Testis (tissue), 3 donors: ENCODE results near the gene KLHL3. TPM values are rescaled to one million over a fixed set of nuclear protein-coding genes. Genes with fewer than 3 reads are reported as not detected.

Experiments used
- DNase-seq: peaks from one replicate; pipeline ENCODE4 v3.0.0-alpha.2; 2019
- H3K27ac ChIP-seq, 2 donors: fragments of 200-600 bp; sonication (generic); one replicate each; pipeline ENCODE4 v1.5.1; 2019
- H3K27me3 ChIP-seq: fragments of 200-600 bp; sonication (generic); one replicate; pipeline ENCODE4 v1.5.1; 2019
- H3K36me3 ChIP-seq: fragments of 200-600 bp; sonication (generic); one replicate; pipeline ENCODE4 v1.5.1; 2017; ENCODE audit warnings: low read depth; ENCODE audit errors: missing control alignments
- H3K4me1 ChIP-seq: fragments of 200-600 bp; sonication (generic); one replicate; pipeline ENCODE4 v1.5.1; 2019
- H3K4me3 ChIP-seq, 2 donors: fragments of 200-600 bp; sonication (generic); one replicate each; pipeline ENCODE4 v1.5.1; 2017 to 2019
- H3K9me3 ChIP-seq: fragments of 200-600 bp; sonication (generic); one replicate; pipeline ENCODE4 v1.5.1; 2017
- CTCF ChIP-seq, 3 experiments: fragments of 450-650 bp in 2 of 3; fragments of 200-600 bp in 1 of 3; sonication (generic) in 1 of 3; IDR thresholded peaks; one replicate each; pipeline ENCODE4 v1.5.1; 2016 to 2019; ENCODE audit warnings: antibody characterized with exemption in 3 of 3, mild to moderate bottlenecking in 2 of 3, moderate library complexity in 1 of 3
- POLR2A ChIP-seq: fragments of 450-650 bp; IDR thresholded peaks from one replicate; pipeline ENCODE4 v1.6.1; 2017; ENCODE audit warnings: antibody characterized with exemption, mild to moderate bottlenecking, moderate library complexity
- WGBS, 2 donors: methylation state at CpG; one replicate each; pipeline ENCODE4 v1.1.5; 2018; 5-methylcytosine and 5-hydroxymethylcytosine counted together
- intact Hi-C: fragments of 100-400 bp; cut with DNase I; formaldehyde crosslinking; loops from one replicate; pipeline ENCODE4 v1.15.1; 2023; ENCODE audit warnings: low total_unique reads
- polyA plus RNA-seq: library from polyadenylated mRNA; stranded (reverse); fragments of 350-450 nt; fragmentation: Illumina TruSeq; extraction: RNeasy Lipid Tissue Mini Kit (QIAGEN cat#74804); gene quantifications from one replicate; pipeline ENCODE4 v1.2.3, GENCODE V29; 2014; ENCODE audit warnings: low read depth, low replicate concordance; ENCODE audit not compliant: insufficient read depth
- total RNA-seq, 2 donors: library from RNA; depleted of rRNA; stranded (reverse); fragments of >200 nt; gene quantifications; one replicate each; pipeline ENCODE4 v1.2.3, GENCODE V29; 2016

The KLHL3 gene
- total and polyA plus RNA-seq, 3 donors from 2014 or later: 13.7 to 35.0 (median 26.2) TPM

- TF ChIP-seq POLR2A (no peak), CTCF (IDR thresholded peaks at IDR 0.05) (no peak)
- no peak for DNase-seq
- Histone ChIP-seq H3K27ac (peak overlapping the region in 1 of 2 donors; percentile 42), H3K27me3 (no peaks in the 10 kb centered on the region), H3K9me3 (no peaks in the 10 kb centered on the region), H3K4me3 (no peak overlapping the region), H3K4me1 (peaks cover 9% of the 10 kb centered on the region), H3K36me3 (no peaks in the 10 kb centered on the region)
- 94 to 96% methylated on average over 15 of the region's 15 CpGs for WGBS, 2 donors
- intact Hi-C loops: loop anchor here (10.0 kb wide), 1 partner anchor 98 kb away; the partner anchor contains the start of gene KLHL3
Measured at GRCh38 chr5:137636830-137637714, 98.8 kb downstream of the KLHL3 start.

GRCh38 chr5:137636099-137636498, 99.8 kb downstream of the KLHL3 start:
- Histone ChIP-seq H3K27ac (no peak overlapping the region), H3K36me3 (no peaks in the 10 kb centered on the region), H3K4me1 (peaks cover 12% of the 10 kb centered on the region), H3K4me3 (no peak overlapping the region), H3K9me3 (no peaks in the 10 kb centered on the region), H3K27me3 (no peaks in the 10 kb centered on the region)
- intact Hi-C loops: loop anchor here (10.0 kb wide), 1 partner anchor 99 kb away; the partner anchor contains the start of gene KLHL3
- DNase-seq: no peak
- TF ChIP-seq CTCF (IDR thresholded peaks at IDR 0.05) (no peak), POLR2A (no peak)
- 63 to 64% methylated on average over 2 of the region's 2 CpGs for WGBS, 2 donors

- 64 to 74% methylated on average over 1 of the region's 1 CpG for WGBS, 2 donors
- intact Hi-C loops: loop anchor here (10.0 kb wide), 1 partner anchor 99 kb away; the partner anchor contains the start of gene KLHL3
- H3K27ac ChIP-seq: no peak overlapping the region
- H3K4me1 ChIP-seq: peaks cover 18% of the 10 kb centered on the region
- H3K27me3 ChIP-seq: no peaks in the 10 kb centered on the region
- no peak for DNase-seq
- H3K4me3 ChIP-seq: no peak overlapping the region
- no peaks in the 10 kb centered on the region for H3K9me3 ChIP-seq
- H3K36me3 ChIP-seq: no peaks in the 10 kb centered on the region
- TF ChIP-seq CTCF (IDR thresholded peaks at IDR 0.05): no peak
- no peak for TF ChIP-seq POLR2A
Measured at GRCh38 chr5:137635521-137635921, 100.4 kb downstream of the KLHL3 start.

GRCh38 chr5:137633896-137634295, 102.0 kb downstream of the KLHL3 start:
- Histone ChIP-seq H3K4me3 (no peak overlapping the region), H3K36me3 (no peaks in the 10 kb centered on the region), H3K4me1 (peaks cover 26% of the 10 kb centered on the region), H3K9me3 (no peaks in the 10 kb centered on the region), H3K27me3 (no peaks in the 10 kb centered on the region), H3K27ac (no peak overlapping the region)
- no peak for TF ChIP-seq POLR2A
- TF ChIP-seq CTCF (IDR thresholded peaks at IDR 0.05): no peak
- DNase-seq: no peak
- WGBS, 2 donors: 95 to 98% methylated on average over 9 of the region's 9 CpGs
- intact Hi-C loops: loop anchor here (10.0 kb wide), 1 partner anchor 101 kb away; the partner anchor contains the start of gene KLHL3
